ENCODE results near the gene FAM227B. TPM values are rescaled to one million over a fixed set of nuclear protein-coding genes. Genes with fewer than 3 reads are reported as not detected.
"Not testable (repeated sequence)": the region's sequence is repeated elsewhere in the genome, so short reads cannot be mapped to it uniquely, and the experiment has no call there.

FAM227B gene
- total RNA-seq, 1 donor from 2014 or later: 8.0 TPM

GRCh38 chr15:49415149-49415548, 205.5 kb downstream of the FAM227B start:
- no peak for TF ChIP-seq CTCF (IDR thresholded peaks at IDR 0.05; ENCODE audit: unreplicated experiment)
- peaks cover 2% of the 10 kb centered on the region for H3K36me3 Mint-ChIP-seq
- no peak overlapping the region for H3K27ac Mint-ChIP-seq
- H3K27me3 Mint-ChIP-seq (ENCODE audit: low read depth): no peaks in the 10 kb centered on the region
- H3K4me3 Mint-ChIP-seq: no peak overlapping the region
- peaks cover 4% of the 10 kb centered on the region for H3K4me1 Mint-ChIP-seq
- no peak for DNase-seq (ENCODE audit: low spot score in 2 of 2, unreplicated experiment in 2 of 2)
- H3K9me3 Mint-ChIP-seq: peaks cover 25% of the 10 kb centered on the region

- no peak for DNase-seq (ENCODE audit: low spot score in 2 of 2, unreplicated experiment in 2 of 2)
- H3K4me3 Mint-ChIP-seq: no peak overlapping the region
- TF ChIP-seq CTCF (IDR thresholded peaks at IDR 0.05; ENCODE audit: unreplicated experiment): no peak
- peaks cover 2% of the 10 kb centered on the region for H3K36me3 Mint-ChIP-seq
- H3K4me1 Mint-ChIP-seq: peaks cover 4% of the 10 kb centered on the region
- no peak overlapping the region for H3K27ac Mint-ChIP-seq
- peaks cover 25% of the 10 kb centered on the region for H3K9me3 Mint-ChIP-seq
- no peaks in the 10 kb centered on the region for H3K27me3 Mint-ChIP-seq (ENCODE audit: low read depth)
Measured at GRCh38 chr15:49412797-49413196, 207.8 kb downstream of the FAM227B start.

- H3K36me3 Mint-ChIP-seq: no peaks in the 10 kb centered on the region
- no peaks in the 10 kb centered on the region for H3K27me3 Mint-ChIP-seq (ENCODE audit: low read depth)
- peaks cover 4% of the 10 kb centered on the region for H3K4me1 Mint-ChIP-seq
- DNase-seq (ENCODE audit: low spot score in 2 of 2, unreplicated experiment in 2 of 2): no peak
- H3K4me3 Mint-ChIP-seq: no peak overlapping the region
- no peak overlapping the region for H3K27ac Mint-ChIP-seq
- no peak for TF ChIP-seq CTCF (IDR thresholded peaks at IDR 0.05; ENCODE audit: unreplicated experiment)
- peaks cover 11% of the 10 kb centered on the region for H3K9me3 Mint-ChIP-seq
Measured at GRCh38 chr15:49410641-49411040, 210.0 kb downstream of the FAM227B start.

- no peak for DNase-seq (ENCODE audit: low spot score in 2 of 2, unreplicated experiment in 2 of 2)
- H3K4me3 Mint-ChIP-seq: no peak overlapping the region
- H3K27me3 Mint-ChIP-seq (ENCODE audit: low read depth): peaks cover 2% of the 10 kb centered on the region
Measured at GRCh38 chr15:49406352-49407118, 214.1 kb downstream of the FAM227B start.

GRCh38 chr15:49402515-49403296, 217.9 kb downstream of the FAM227B start:
- not testable (repeated sequence) for H3K4me1 Mint-ChIP-seq; H3K36me3 Mint-ChIP-seq; H3K27ac Mint-ChIP-seq; DNase-seq (ENCODE audit: low spot score in 2 of 2, unreplicated experiment in 2 of 2); H3K27me3 Mint-ChIP-seq (ENCODE audit: low read depth); H3K4me3 Mint-ChIP-seq
- peaks cover 23% of the 10 kb centered on the region for H3K9me3 Mint-ChIP-seq

More at GRCh38 chr15:49406352-49407118, 214.1 kb downstream of the FAM227B start:
- Mint-ChIP-seq H3K9me3 (peaks cover 23% of the 10 kb centered on the region), H3K4me1 (peaks cover 4% of the 10 kb centered on the region), H3K36me3 (peaks cover 3% of the 10 kb centered on the region), H3K27ac (no peak overlapping the region)
- TF ChIP-seq CTCF (IDR thresholded peaks at IDR 0.05; ENCODE audit: unreplicated experiment): no peak

- no peak overlapping the region for H3K4me3 Mint-ChIP-seq
Measured at GRCh38 chr15:49387471-49387870, 233.1 kb downstream of the FAM227B start.

More at GRCh38 chr15:49387471-49387870, 233.1 kb downstream of the FAM227B start:
- H3K27ac Mint-ChIP-seq: no peak overlapping the region
- no peaks in the 10 kb centered on the region for H3K4me1 Mint-ChIP-seq
- DNase-seq (ENCODE audit: low spot score in 2 of 2, unreplicated experiment in 2 of 2): no peak
- TF ChIP-seq CTCF (IDR thresholded peaks at IDR 0.05; ENCODE audit: unreplicated experiment): no peak
- H3K9me3 Mint-ChIP-seq: peaks cover 24% of the 10 kb centered on the region
- H3K36me3 Mint-ChIP-seq: no peaks in the 10 kb centered on the region
- no peaks in the 10 kb centered on the region for H3K27me3 Mint-ChIP-seq (ENCODE audit: low read depth)
